NCI-H446 treated with DMSO at 0.1 percent for 48 hours (cell line): ENCODE measurements around the gene BTBD9.

Experiments
- DNase-seq: peaks from one replicate; lab custom pipeline; 2025; lab: John Stamatoyannopoulos, UW

The BTBD9 gene

GRCh38 chr6:38236631-38237030, 403.1 kb downstream of the BTBD9 start:
- DNase-seq = no peak

- no peak for DNase-seq
Observed at GRCh38 chr6:38234934-38235682, 404.6 kb downstream of the BTBD9 start.

- no peak for DNase-seq
Observed at GRCh38 chr6:38234141-38234540, 405.6 kb downstream of the BTBD9 start.

- no peak for DNase-seq
Observed at GRCh38 chr6:38233161-38233791, 406.5 kb downstream of the BTBD9 start.

- no peak for DNase-seq
Observed at GRCh38 chr6:38225766-38226165, 414.0 kb downstream of the BTBD9 start.

GRCh38 chr6:38221251-38221650, 418.5 kb downstream of the BTBD9 start:
- no peak for DNase-seq

- DNase-seq = no peak
Observed at GRCh38 chr6:38220069-38220723, 419.5 kb downstream of the BTBD9 start.

- DNase-seq = no peak
Observed at GRCh38 chr6:38218235-38218634, 421.5 kb downstream of the BTBD9 start.

- DNase-seq = no peak
Observed at GRCh38 chr6:38216451-38216850, 423.3 kb downstream of the BTBD9 start.

- no peak for DNase-seq
Observed at GRCh38 chr6:38215651-38216311, 423.9 kb downstream of the BTBD9 start.

GRCh38 chr6:38215225-38215624, 424.5 kb downstream of the BTBD9 start:
- DNase-seq = peak; percentile 40

- DNase-seq = no peak
Observed at GRCh38 chr6:38214159-38214558, 425.6 kb downstream of the BTBD9 start.

- no peak for DNase-seq
Observed at GRCh38 chr6:38213251-38213658, 426.5 kb downstream of the BTBD9 start.

GRCh38 chr6:38212579-38212978, 427.1 kb downstream of the BTBD9 start:
- peak; percentile 15 for DNase-seq

GRCh38 chr6:38212116-38212515, 427.6 kb downstream of the BTBD9 start:
- no peak for DNase-seq

GRCh38 chr6:38209371-38210260, 430.1 kb downstream of the BTBD9 start:
- DNase-seq = no peak

- DNase-seq = no peak
Observed at GRCh38 chr6:38208028-38208427, 431.7 kb downstream of the BTBD9 start.

GRCh38 chr6:38207375-38207774, 432.4 kb downstream of the BTBD9 start:
- no peak for DNase-seq

- no peak for DNase-seq
Observed at GRCh38 chr6:38198219-38198618, 441.5 kb downstream of the BTBD9 start.

- DNase-seq = no peak
Observed at GRCh38 chr6:38195113-38195635, 444.6 kb downstream of the BTBD9 start.

- no peak for DNase-seq
Observed at GRCh38 chr6:38194589-38194988, 445.1 kb downstream of the BTBD9 start.

GRCh38 chr6:38194282-38194572, 445.5 kb downstream of the BTBD9 start:
- no peak for DNase-seq
